ENCODE results near the gene IFT43.

IFT43 gene

GRCh38 chr14:76083796-76084765, 98.5 kb downstream of the IFT43 start:
- Histone ChIP-seq H4K5ac (ENCODE audit: low read length) (no peak overlapping the region), H3K4me3 (ENCODE audit: low read length) (no peak overlapping the region), H3K27ac (ENCODE audit: low read depth, low read length) (no peak overlapping the region), H2AK5ac (ENCODE audit: low read length) (no peak overlapping the region), H3K4me1 (ENCODE audit: control insufficient read depth, low read depth, low read length) (no peaks in the 10 kb centered on the region), H3K56ac (ENCODE audit: low read length) (no peak overlapping the region), H3K27me3 (ENCODE audit: insufficient read depth, low read length, poor library complexity) (no peaks in the 10 kb centered on the region), H3K18ac (ENCODE audit: low read length) (no peak overlapping the region), H3K9ac (ENCODE audit: low read length) (no peak overlapping the region), H3K4ac (ENCODE audit: low read depth, low read length) (no peak overlapping the region), H2BK5ac (ENCODE audit: low read length) (no peak overlapping the region), H3K23ac (ENCODE audit: low read length) (no peak overlapping the region), H4K8ac (ENCODE audit: low read depth, low read length) (no peak overlapping the region), H2BK120ac (ENCODE audit: low read depth, low read length) (no peak overlapping the region), H3K36me3 (ENCODE audit: control insufficient read depth, insufficient read depth, low read length) (no peaks in the 10 kb centered on the region), H3K79me2 (ENCODE audit: control insufficient read depth, insufficient read depth, low read length) (no peaks in the 10 kb centered on the region), H3K79me1 (ENCODE audit: low read length) (no peaks in the 10 kb centered on the region), H3K4me2 (ENCODE audit: low read length) (no peak overlapping the region), H2BK15ac (replicated peaks; ENCODE audit: low read depth) (no peak overlapping the region)
- DNase-seq = no peak
- no CpG with 5 or more reads among the region's 25 CpGs for WGBS (ENCODE audit: extremely low coverage, insufficient coverage, low lambda C conversion rate)

GRCh38 chr14:76085358-76085757, 99.8 kb downstream of the IFT43 start:
- H3K79me1 ChIP-seq (ENCODE audit: low read length) = no peaks in the 10 kb centered on the region
- no peak overlapping the region for H3K56ac ChIP-seq (ENCODE audit: low read length)
- H3K27me3 ChIP-seq (ENCODE audit: insufficient read depth, low read length, poor library complexity) = no peaks in the 10 kb centered on the region
- H2BK15ac ChIP-seq (replicated peaks; ENCODE audit: low read depth) = no peak overlapping the region
- no peak overlapping the region for H3K4ac ChIP-seq (ENCODE audit: low read depth, low read length)
- H3K18ac ChIP-seq (ENCODE audit: low read length) = no peak overlapping the region
- no peaks in the 10 kb centered on the region for H3K79me2 ChIP-seq (ENCODE audit: control insufficient read depth, insufficient read depth, low read length)
- no peaks in the 10 kb centered on the region for H3K36me3 ChIP-seq (ENCODE audit: control insufficient read depth, insufficient read depth, low read length)
- H4K5ac ChIP-seq (ENCODE audit: low read length) = no peak overlapping the region
- no peaks in the 10 kb centered on the region for H3K4me1 ChIP-seq (ENCODE audit: control insufficient read depth, low read depth, low read length)
- no peak overlapping the region for H3K4me3 ChIP-seq (ENCODE audit: low read length)
- no CpG with 5 or more reads among the region's 3 CpGs for WGBS (ENCODE audit: extremely low coverage, insufficient coverage, low lambda C conversion rate)
- H3K9ac ChIP-seq (ENCODE audit: low read length) = no peak overlapping the region
- no peak overlapping the region for H3K23ac ChIP-seq (ENCODE audit: low read length)
- no peak for DNase-seq
- H2AK5ac ChIP-seq (ENCODE audit: low read length) = no peak overlapping the region
- H2BK120ac ChIP-seq (ENCODE audit: low read depth, low read length) = no peak overlapping the region
- no peak overlapping the region for H3K27ac ChIP-seq (ENCODE audit: low read depth, low read length)
- no peak overlapping the region for H3K4me2 ChIP-seq (ENCODE audit: low read length)
- H4K8ac ChIP-seq (ENCODE audit: low read depth, low read length) = no peak overlapping the region
- no peak overlapping the region for H2BK5ac ChIP-seq (ENCODE audit: low read length)

- Histone ChIP-seq H3K36me3 (ENCODE audit: control insufficient read depth, insufficient read depth, low read length) (no peaks in the 10 kb centered on the region), H3K9ac (ENCODE audit: low read length) (no peak overlapping the region), H3K4me1 (ENCODE audit: control insufficient read depth, low read depth, low read length) (no peaks in the 10 kb centered on the region), H3K4me2 (ENCODE audit: low read length) (no peak overlapping the region), H2BK120ac (ENCODE audit: low read depth, low read length) (no peak overlapping the region), H2BK5ac (ENCODE audit: low read length) (no peak overlapping the region), H4K5ac (ENCODE audit: low read length) (no peak overlapping the region), H3K27ac (ENCODE audit: low read depth, low read length) (no peak overlapping the region), H3K79me2 (ENCODE audit: control insufficient read depth, insufficient read depth, low read length) (no peaks in the 10 kb centered on the region), H2AK5ac (ENCODE audit: low read length) (no peak overlapping the region), H3K56ac (ENCODE audit: low read length) (no peak overlapping the region), H2BK15ac (replicated peaks; ENCODE audit: low read depth) (no peak overlapping the region), H3K4ac (ENCODE audit: low read depth, low read length) (no peak overlapping the region), H3K18ac (ENCODE audit: low read length) (no peak overlapping the region), H3K23ac (ENCODE audit: low read length) (no peak overlapping the region), H4K8ac (ENCODE audit: low read depth, low read length) (no peak overlapping the region), H3K27me3 (ENCODE audit: insufficient read depth, low read length, poor library complexity) (no peaks in the 10 kb centered on the region), H3K4me3 (ENCODE audit: low read length) (no peak overlapping the region), H3K79me1 (ENCODE audit: low read length) (no peaks in the 10 kb centered on the region)
- no CpG with 5 or more reads among the region's 4 CpGs for WGBS (ENCODE audit: extremely low coverage, insufficient coverage, low lambda C conversion rate)
- DNase-seq = no peak
Measured at GRCh38 chr14:76086636-76087035, 101.1 kb downstream of the IFT43 start.

GRCh38 chr14:76088326-76088725, 102.8 kb downstream of the IFT43 start:
- Histone ChIP-seq H3K56ac (ENCODE audit: low read length) (no peak overlapping the region), H3K36me3 (ENCODE audit: control insufficient read depth, insufficient read depth, low read length) (no peaks in the 10 kb centered on the region), H3K79me2 (ENCODE audit: control insufficient read depth, insufficient read depth, low read length) (no peaks in the 10 kb centered on the region), H3K18ac (ENCODE audit: low read length) (no peak overlapping the region), H2BK15ac (replicated peaks; ENCODE audit: low read depth) (no peak overlapping the region), H3K4me2 (ENCODE audit: low read length) (no peak overlapping the region), H3K4ac (ENCODE audit: low read depth, low read length) (no peak overlapping the region), H3K23ac (ENCODE audit: low read length) (no peak overlapping the region), H3K9ac (ENCODE audit: low read length) (no peak overlapping the region), H3K79me1 (ENCODE audit: low read length) (no peaks in the 10 kb centered on the region), H4K8ac (ENCODE audit: low read depth, low read length) (no peak overlapping the region), H3K4me3 (ENCODE audit: low read length) (no peak overlapping the region), H4K5ac (ENCODE audit: low read length) (no peak overlapping the region), H3K27ac (ENCODE audit: low read depth, low read length) (no peak overlapping the region), H3K27me3 (ENCODE audit: insufficient read depth, low read length, poor library complexity) (no peaks in the 10 kb centered on the region), H3K4me1 (ENCODE audit: control insufficient read depth, low read depth, low read length) (no peaks in the 10 kb centered on the region), H2BK5ac (ENCODE audit: low read length) (no peak overlapping the region), H2BK120ac (ENCODE audit: low read depth, low read length) (no peak overlapping the region), H2AK5ac (ENCODE audit: low read length) (no peak overlapping the region)
- DNase-seq = no peak
- WGBS (ENCODE audit: extremely low coverage, insufficient coverage, low lambda C conversion rate) = no CpG with 5 or more reads among the region's 8 CpGs

- Histone ChIP-seq H3K27me3 (ENCODE audit: insufficient read depth, low read length, poor library complexity) (no peaks in the 10 kb centered on the region), H3K23ac (ENCODE audit: low read length) (no peak overlapping the region), H3K4ac (ENCODE audit: low read depth, low read length) (no peak overlapping the region), H4K8ac (ENCODE audit: low read depth, low read length) (no peak overlapping the region), H3K4me2 (ENCODE audit: low read length) (no peak overlapping the region), H3K79me2 (ENCODE audit: control insufficient read depth, insufficient read depth, low read length) (no peaks in the 10 kb centered on the region), H4K5ac (ENCODE audit: low read length) (no peak overlapping the region), H3K4me1 (ENCODE audit: control insufficient read depth, low read depth, low read length) (no peaks in the 10 kb centered on the region), H3K27ac (ENCODE audit: low read depth, low read length) (no peak overlapping the region), H3K4me3 (ENCODE audit: low read length) (no peak overlapping the region), H2BK5ac (ENCODE audit: low read length) (no peak overlapping the region), H2BK120ac (ENCODE audit: low read depth, low read length) (no peak overlapping the region), H3K56ac (ENCODE audit: low read length) (no peak overlapping the region), H2AK5ac (ENCODE audit: low read length) (no peak overlapping the region), H3K79me1 (ENCODE audit: low read length) (no peaks in the 10 kb centered on the region), H3K9ac (ENCODE audit: low read length) (no peak overlapping the region), H3K18ac (ENCODE audit: low read length) (no peak overlapping the region), H3K36me3 (ENCODE audit: control insufficient read depth, insufficient read depth, low read length) (no peaks in the 10 kb centered on the region), H2BK15ac (replicated peaks; ENCODE audit: low read depth) (no peak overlapping the region)
- no peak for DNase-seq
- no CpG with 5 or more reads among the region's 16 CpGs for WGBS (ENCODE audit: extremely low coverage, insufficient coverage, low lambda C conversion rate)
Measured at GRCh38 chr14:76088771-76089571, 103.4 kb downstream of the IFT43 start.
